Globus pallidus (tissue), 1 donor: ENCODE data around the gene LOXL3.

Experiments
- DNase-seq: peaks from one replicate; pipeline ENCODE4 v3.0.0-alpha.2; 2015; ENCODE audit warnings: low spot score

Gene LOXL3

GRCh38 chr2:74505448-74506246 lies 48.1 kb downstream of the LOXL3 start:
- no peak for DNase-seq

- DNase-seq, result no peak
Observed at GRCh38 chr2:74504591-74504990, 49.2 kb downstream of the LOXL3 start.

DNA sequence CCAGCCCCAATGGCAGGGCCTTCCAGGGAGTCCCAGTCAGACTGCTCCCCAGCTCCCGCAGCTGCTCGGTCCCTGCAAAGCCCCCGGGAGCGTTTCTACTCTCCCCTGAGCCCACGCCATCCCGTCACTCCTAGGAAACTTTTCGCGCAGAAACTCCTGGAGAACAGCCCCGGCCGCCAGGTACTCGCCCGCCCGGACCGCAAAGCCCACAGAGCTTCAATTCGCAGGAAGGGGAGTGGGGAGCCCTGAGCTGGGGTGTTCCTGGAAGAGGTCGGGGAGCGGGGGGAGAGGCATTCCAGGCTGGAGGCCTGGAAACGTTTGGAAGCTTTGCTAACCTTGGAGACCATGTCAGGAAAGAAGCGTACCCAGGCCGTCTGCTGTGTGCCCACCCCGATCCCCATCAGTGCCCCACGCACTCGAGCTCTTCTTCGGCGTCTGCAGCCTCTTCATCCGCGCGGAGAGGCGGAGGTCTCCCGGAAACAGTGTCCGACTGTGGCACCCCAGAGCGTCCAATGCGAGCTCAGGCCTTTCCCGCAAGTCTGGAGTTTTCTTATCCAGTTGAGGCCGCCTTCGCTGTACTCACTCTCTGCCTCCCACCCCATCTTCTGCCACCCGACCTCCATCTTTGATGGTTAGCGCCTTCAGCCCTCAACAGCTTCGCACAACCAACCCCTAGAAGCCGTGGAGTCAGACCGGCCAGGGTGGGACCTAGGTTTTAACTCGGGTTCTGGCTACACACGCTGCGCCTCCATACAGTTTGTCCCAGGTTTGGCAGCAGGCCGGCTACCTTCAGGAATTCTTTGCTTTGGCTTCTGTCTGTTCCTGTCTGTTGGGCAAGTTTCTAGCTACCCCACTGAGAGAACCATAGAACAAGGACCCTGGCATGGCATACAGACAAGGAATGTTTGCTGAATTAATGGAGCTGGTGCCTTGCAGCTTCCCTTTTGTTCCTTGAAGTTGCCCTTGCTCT lies 50.0 kb downstream of the LOXL3 start:
- DNase-seq, result no peak

DNA sequence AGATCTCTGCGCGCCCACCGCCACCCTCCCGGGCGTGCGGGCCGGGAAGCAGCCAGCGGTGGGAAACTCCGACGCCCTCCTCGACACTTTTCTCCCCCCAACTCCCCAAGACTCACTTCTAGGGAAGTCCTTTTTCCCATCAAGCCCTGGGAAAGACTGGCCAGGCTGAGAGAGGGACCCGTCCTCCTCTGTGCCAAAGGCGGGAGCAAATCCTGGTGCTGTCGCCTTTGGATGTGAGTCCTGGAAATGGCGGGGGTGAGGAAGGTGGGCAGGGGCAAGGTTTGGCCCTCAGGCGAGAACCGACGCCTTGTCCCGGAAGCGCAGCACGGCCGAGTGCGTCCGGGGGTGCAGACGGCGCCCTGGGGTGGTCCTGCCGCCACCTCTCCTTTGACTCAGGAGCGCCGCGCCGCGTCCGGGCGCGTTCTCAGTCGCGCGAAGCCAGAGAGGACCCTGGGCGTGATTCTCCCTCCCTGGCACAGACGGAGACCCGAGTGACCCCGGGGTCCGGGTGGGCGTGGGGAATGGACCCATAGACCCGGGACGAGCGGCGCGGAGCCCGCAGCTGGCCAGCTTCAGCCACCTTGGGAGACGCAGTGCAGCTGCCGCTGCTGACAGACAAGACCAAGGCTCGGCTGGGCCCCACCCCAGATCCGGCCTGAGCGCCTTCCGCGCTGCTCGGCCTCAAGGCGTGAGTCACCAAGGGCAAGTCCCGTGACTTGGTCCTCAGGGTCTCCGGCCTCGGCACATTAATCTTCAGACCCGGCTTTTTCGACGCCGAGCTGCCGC lies 50.8 kb downstream of the LOXL3 start:
- DNase-seq, result no peak

DNA sequence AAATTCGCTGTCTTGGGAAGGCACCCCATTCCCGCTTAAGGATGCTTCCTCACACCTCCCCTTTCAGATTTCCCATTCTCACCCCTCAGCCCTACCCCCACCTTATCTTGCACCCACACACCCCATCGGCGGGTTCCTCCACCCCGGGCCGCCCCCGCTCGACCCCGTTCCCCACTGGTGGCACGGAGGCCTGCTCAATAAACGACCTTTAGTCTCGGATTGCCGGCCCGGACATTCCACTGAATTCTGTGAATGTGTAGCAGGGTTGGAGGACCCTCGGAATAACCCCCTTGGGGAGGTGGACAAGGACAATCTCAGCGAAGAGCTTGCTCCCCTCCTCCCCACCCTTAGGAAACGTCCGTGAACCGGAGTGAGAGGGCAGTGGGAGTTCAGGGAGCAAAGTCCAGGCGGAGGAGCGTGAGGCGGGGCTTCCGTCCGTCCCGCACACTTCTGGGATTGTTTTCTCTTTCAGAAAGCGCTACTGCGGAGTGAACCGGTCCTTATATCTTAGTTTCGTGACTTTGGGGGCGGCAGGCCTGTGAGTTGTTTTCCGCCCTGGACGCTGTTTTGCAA lies 51.5 kb downstream of the LOXL3 start:
- DNase-seq, result no peak

- no peak for DNase-seq
Observed at GRCh38 chr2:74501335-74502071, 52.2 kb downstream of the LOXL3 start.

DNA sequence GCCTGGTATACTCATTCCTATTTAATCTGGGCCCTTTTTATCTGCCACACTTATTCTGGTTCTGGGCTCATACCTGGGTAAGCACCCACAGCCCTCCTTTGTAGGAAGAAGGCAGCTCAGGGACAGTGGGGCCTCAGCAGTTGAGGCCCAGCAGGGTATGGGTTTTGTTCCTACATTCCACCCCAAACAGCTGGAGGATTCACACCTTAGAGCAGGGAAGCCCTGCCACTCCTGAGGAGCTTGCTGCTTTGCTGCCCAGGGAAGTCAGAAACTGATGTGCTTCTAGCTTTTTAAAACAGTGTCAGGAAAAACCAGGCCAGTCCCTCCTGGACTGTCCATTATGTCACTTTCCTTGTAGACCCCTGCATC lies 53.2 kb downstream of the LOXL3 start:
- DNase-seq, result no peak

GRCh38 chr2:74499940-74500577 lies 53.7 kb downstream of the LOXL3 start:
- DNase-seq, result no peak

- no peak for DNase-seq
Observed at GRCh38 chr2:74499267-74499939, 54.3 kb downstream of the LOXL3 start, which contains the start of gene LBX2. LBX2 (minus strand) TSS chr2:74499603; CDS start chr2:74499537, 66 bp downstream.

- no peak for DNase-seq
Observed at GRCh38 chr2:74498500-74499266, 55.1 kb downstream of the LOXL3 start.

DNA sequence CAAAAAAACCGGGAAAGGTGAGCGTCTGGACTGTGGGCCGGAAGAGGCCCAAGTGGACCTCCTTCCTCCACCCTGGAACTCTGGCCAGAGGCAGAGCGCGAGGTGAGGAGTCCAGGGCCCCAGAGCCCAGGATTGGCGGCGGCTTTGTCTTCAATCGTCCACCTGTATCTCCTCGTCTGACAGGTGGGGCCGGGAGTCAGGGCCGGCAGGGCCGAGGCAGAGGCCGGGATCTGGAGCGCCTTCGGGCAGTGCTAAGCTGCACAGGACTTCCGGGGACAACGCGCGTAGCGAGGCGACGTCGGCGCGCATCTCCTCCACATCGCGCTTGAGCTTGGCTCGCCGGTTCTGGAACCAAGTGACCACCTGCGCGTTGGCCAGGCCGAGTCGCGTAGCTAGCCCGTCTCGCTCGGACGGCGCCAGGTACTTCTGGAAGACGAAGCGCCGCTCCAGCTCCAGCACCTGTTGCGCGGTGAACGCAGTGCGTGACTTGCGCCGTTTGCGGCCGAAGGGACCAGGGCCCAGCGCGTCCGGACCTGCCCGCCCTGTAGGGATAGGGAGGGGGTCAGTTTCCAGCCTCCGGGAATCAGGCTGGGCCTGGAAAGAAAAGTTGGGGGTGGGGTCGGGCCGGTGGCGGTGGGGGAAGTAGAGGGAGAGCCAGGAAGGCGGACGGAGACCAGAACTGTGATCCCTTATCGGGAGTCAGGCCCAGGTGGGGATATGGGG lies 55.8 kb downstream of the LOXL3 start:
- DNase-seq, result no peak

DNA sequence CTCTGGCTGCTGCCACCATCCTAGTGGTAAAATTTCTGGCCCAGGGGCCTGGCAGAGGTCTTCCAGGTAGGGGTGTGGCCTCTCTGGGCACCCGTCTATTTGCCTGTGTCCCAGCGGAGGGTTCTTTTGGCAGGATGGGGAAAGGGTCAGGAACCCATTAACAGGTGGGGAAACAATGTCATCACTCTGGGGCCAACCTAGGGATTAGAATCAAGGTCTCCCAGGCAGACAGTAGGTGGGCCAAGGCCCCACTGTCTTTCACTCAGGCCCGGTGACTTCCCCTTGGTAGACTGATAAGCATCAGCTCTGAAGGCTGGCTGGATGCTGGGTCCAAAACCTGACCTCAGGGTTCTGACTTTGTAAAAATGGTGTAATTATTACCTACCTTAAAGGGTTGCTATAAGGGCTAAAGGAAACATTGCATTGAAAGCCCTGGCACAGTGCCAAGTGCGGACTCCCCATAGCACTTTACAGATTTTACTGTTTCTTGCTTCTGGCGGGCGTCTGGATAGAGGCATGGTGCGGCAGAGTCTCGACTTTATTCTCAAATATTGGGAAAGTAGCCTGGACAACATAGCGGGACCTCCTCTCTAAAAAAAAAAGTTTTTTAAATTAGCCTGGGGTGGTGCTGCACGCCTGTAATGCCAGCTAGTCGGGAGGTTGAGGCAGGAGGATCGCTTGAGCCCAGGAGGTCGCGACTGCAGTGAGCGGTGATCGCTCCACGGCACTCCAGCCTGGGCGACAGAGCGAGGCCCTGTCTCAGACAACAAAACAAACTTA lies 56.6 kb downstream of the LOXL3 start:
- DNase-seq, result no peak

DNA sequence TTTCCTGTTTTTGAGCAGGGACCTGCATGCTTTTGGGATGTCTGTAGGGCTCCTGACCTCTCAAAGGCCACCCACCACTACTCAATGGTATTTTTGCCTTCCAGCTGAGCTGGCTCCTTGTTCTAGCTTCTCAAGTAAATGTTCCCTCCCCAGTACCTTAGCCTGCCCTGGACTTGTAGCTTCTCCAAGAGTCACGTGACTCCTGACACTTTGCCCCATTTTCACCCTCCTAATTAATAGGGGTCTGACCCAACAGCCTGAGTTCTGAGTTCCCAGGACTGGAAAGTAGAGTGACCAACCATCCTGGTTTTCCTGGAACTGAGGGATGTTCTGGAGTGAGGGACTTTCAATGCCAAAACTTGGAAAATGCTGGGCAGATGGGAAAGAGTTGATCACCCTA lies 58.3 kb downstream of the LOXL3 start:
- DNase-seq, result no peak

GRCh38 chr2:74493546-74493945 lies 60.2 kb downstream of the LOXL3 start:
- DNase-seq, result no peak

DNA sequence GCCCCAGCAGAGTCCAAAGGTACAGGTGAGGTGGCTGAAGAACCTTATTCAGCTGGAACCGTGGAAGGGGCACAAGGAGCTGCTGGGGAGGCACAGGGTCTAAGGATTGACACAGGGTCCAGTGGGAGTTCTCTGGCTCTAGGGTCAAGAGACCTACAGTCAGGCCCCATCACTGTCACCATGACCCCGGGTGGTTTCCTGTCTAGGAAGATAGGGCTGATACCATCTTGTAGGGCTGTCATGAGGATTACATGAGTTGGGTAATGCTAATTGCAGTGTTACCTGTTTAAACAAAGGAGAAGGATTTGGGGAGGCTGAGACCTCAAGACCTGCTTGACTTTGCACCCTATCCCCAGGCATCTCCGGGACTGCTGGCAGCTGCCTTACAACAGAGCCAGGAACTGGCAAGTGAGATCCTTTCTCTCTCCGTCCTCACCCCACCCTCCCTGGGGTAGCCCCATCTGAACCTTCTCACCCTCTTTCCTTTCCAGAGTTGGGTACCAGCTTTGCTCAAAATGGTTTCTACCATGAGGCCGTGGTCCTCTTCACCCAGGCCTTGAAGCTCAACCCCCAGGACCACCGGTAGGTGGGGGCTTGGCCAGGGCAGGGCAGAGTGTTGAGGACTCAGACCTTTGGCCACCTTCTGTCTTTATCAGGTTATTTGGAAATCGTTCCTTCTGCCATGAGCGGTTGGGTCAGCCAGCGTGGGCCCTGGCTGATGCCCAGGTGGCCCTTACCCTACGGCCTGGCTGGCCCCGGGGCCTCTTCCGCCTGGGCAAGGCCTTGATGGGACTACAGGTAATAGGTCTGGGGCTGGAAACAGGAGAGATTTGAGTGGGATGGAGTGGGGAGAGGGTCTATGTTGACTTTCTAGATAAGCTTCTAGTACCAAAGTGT lies 61.8 kb downstream of the LOXL3 start:
- DNase-seq, result no peak

- no peak for DNase-seq
Observed at GRCh38 chr2:74489906-74490305, 63.8 kb downstream of the LOXL3 start.
